K562 (cell line): ENCODE measurements around the gene MDM4. TPM values are rescaled to one million over a fixed set of nuclear protein-coding genes. Genes with fewer than 3 reads are reported as not detected.
A peak's percentile ranks its signal among the peaks of the same experiment; 100 is the strongest.

Experiments
- ATAC-seq: fragments of 200-7000 bp; cut with Tn5 transposase; 3 replicates; pipeline ENCODE4 v1.9.1; 2020; ENCODE audit warnings: moderate library complexity
- BruUV-seq: library from RNA; stranded (reverse); fragments of 400-500 nt; replicated peaks from 2 replicates; lab custom pipeline; 2021; lab: Mats Ljungman, UMichigan
- CTCF ChIA-PET: fragments of 300-600 bp; formaldehyde crosslinking; extraction: SDS; loops from one replicate; lab custom pipeline; 2021; ENCODE audit warnings: low intra/inter-chr PET ratio; lab: Yijun Ruan, JAX
- POLR2A ChIA-PET: fragments of 300-600, 350-650 bp; sonication (Branson Sonifier 250); formaldehyde crosslinking; extraction: SDS; loops from one replicate; lab custom pipeline; 2021; ENCODE audit warnings: antibody characterized with exemption, inconsistent platforms; lab: Yijun Ruan, JAX
- DNase-seq, 4 experiments: peaks; one replicate each; pipeline versions ENCODE4 v3.0.0 to v3.0.0-alpha.2; 2011 to 2018; ENCODE audit warnings: low spot score in 3 of 4, mixed read lengths in 3 of 4; ENCODE audit errors: extremely low read depth in 1 of 4
- FAIRE-seq: peaks from 2 replicates; lab custom pipeline; 2011; peaks lifted over from hg19 to GRCh38; lab: Jason Lieb, UNC
- H2AFZ ChIP-seq: 2 replicates; pipeline ENCODE4 v1.6.0; 2011; ENCODE audit warnings: low read depth, low read length, control low read depth, inconsistent platforms
- H3K27ac ChIP-seq: fragments of 200-600 bp; 3 replicates; pipeline ENCODE4 v1.8.0; 2011; ENCODE audit warnings: low read depth, mild to moderate bottlenecking, control low read depth, inconsistent platforms, low read length, moderate library complexity, mixed read lengths; ENCODE audit errors: extremely low read depth
- H3K27me3 ChIP-seq, 2 experiments: fragments of 300-600 bp in 1 of 2; 2 replicates in 1 of 2; 3 replicates in 1 of 2; pipeline versions ENCODE4 v1.6.0 to v1.8.0; 2011; ENCODE audit warnings: inconsistent platforms in 2 of 2, low read length in 2 of 2, mild to moderate bottlenecking in 1 of 2, mixed read lengths in 1 of 2, moderate library complexity in 1 of 2; ENCODE audit not compliant: control insufficient read depth in 2 of 2, insufficient read depth in 2 of 2
- H3K36me3 ChIP-seq: fragments of 300-600 bp; 3 replicates; pipeline ENCODE4 v1.8.0; 2011; ENCODE audit warnings: mild to moderate bottlenecking, low read length, inconsistent platforms; ENCODE audit not compliant: control insufficient read depth, insufficient read depth
- H3K4me1 ChIP-seq, 2 experiments: fragments of 200-600 bp in 1 of 2; replicated peaks in 1 of 2; 2 replicates in 1 of 2; 3 replicates in 1 of 2; pipeline versions ENCODE4 v1.5.1 to v1.8.0; 2011; ENCODE audit warnings: inconsistent platforms in 2 of 2, low read length in 2 of 2, mild to moderate bottlenecking in 1 of 2, mixed read lengths in 1 of 2, moderate library complexity in 1 of 2; ENCODE audit not compliant: control insufficient read depth in 2 of 2, insufficient read depth in 2 of 2
- H3K4me2 ChIP-seq: 2 replicates; pipeline ENCODE4 v1.6.1; 2011; ENCODE audit warnings: low read length, control low read depth, inconsistent platforms, mixed read lengths; ENCODE audit not compliant: insufficient read depth
- H3K4me3 ChIP-seq: fragments of 200-600 bp; sonication (generic), shearing (Covaris generic); 2 replicates; pipeline ENCODE4 v1.5.1; 2016; ENCODE audit warnings: control low read depth, inconsistent platforms
- H3K79me2 ChIP-seq: fragments of 200-600 bp; 3 replicates; pipeline ENCODE4 v1.8.0; 2011; ENCODE audit warnings: low read length, inconsistent platforms; ENCODE audit not compliant: control insufficient read depth, insufficient read depth
- H3K9ac ChIP-seq, 2 experiments: 2 replicates each; pipeline versions ENCODE4 v1.6.0 to v1.6.1; 2011; ENCODE audit warnings: low read depth in 2 of 2, low read length in 2 of 2, control low read depth in 1 of 2, inconsistent platforms in 1 of 2, mild to moderate bottlenecking in 1 of 2, mixed read lengths in 1 of 2; ENCODE audit not compliant: insufficient read depth in 1 of 2
- H3K9me1 ChIP-seq: one replicate; pipeline ENCODE4 v1.6.0; 2011; ENCODE audit warnings: inconsistent platforms, mild to moderate bottlenecking, low read length, moderate library complexity; ENCODE audit not compliant: control insufficient read depth, insufficient read depth
- H3K9me3 ChIP-seq: replicated peaks from 2 replicates; pipeline ENCODE4 v1.5.1; 2011; ENCODE audit warnings: low read depth, low read length, inconsistent platforms; ENCODE audit not compliant: control insufficient read depth, insufficient read depth
- H4K20me1 ChIP-seq: replicated peaks from 2 replicates; pipeline ENCODE4 v1.6.1; 2011; ENCODE audit warnings: low read length, inconsistent platforms, mixed read lengths; ENCODE audit not compliant: control insufficient read depth, insufficient read depth
- GABPB1 ChIP-seq: sonication (generic); formaldehyde crosslinking; IDR thresholded peaks from 2 replicates; pipeline ENCODE4 v1.8.0; 2022; ENCODE audit warnings: mild to moderate bottlenecking, missing genetic modification reagents
- GTF2F1 ChIP-seq: IDR thresholded peaks from 2 replicates; pipeline ENCODE4 v1.6.1; 2011; ENCODE audit warnings: low read depth, low read length, improper control_type of control experiment
- HMGN3 ChIP-seq: IDR thresholded peaks from 2 replicates; pipeline ENCODE4 v1.6.1; 2011; ENCODE audit warnings: borderline replicate concordance, low read depth, mild to moderate bottlenecking, mixed read lengths, low read length; ENCODE audit not compliant: insufficient read length; ENCODE audit errors: extremely low read depth
- LCOR ChIP-seq: sonication (generic); formaldehyde crosslinking; IDR thresholded peaks from 2 replicates; pipeline ENCODE4 v1.8.0; 2022; ENCODE audit warnings: mild to moderate bottlenecking, missing genetic modification reagents
- MCM7 ChIP-seq, 2 experiments: fragments of 450-650 bp; IDR thresholded peaks; 2 replicates each; pipeline ENCODE4 v1.6.1; 2016 to 2018
- MTA3 ChIP-seq: fragments of 450-650 bp; formaldehyde crosslinking; IDR thresholded peaks from 2 replicates; pipeline ENCODE4 v1.6.1; 2017; ENCODE audit warnings: mild to moderate bottlenecking, borderline replicate concordance
- MYC ChIP-seq, 2 experiments: fragments of 250-450 bp in 1 of 2; sonication (Bioruptor Pico) in 1 of 2; IDR thresholded peaks; 2 replicates each; pipeline versions ENCODE4 v1.5.1 to v1.6.1; 2012 to 2021; ENCODE audit warnings: low read depth in 2 of 2, borderline replicate concordance in 1 of 2, improper control_type of control experiment in 1 of 2, low read length in 1 of 2, mild to moderate bottlenecking in 1 of 2, moderate library complexity in 1 of 2
- RBFOX2 ChIP-seq: fragments of 200-400 bp; formaldehyde crosslinking; IDR thresholded peaks from 2 replicates; pipeline ENCODE4 v1.6.1; 2017; ENCODE audit warnings: low read depth, mild to moderate bottlenecking, low read length, moderate library complexity
- SRF ChIP-seq, 2 experiments: fragments of 250-450, 450-650 bp in 1 of 2; sonication (Bioruptor Pico) in 1 of 2; sonication (generic) in 1 of 2; formaldehyde crosslinking; IDR thresholded peaks; 2 replicates each; pipeline versions ENCODE4 v1.5.0 to v1.5.1; 2020 to 2022; ENCODE audit warnings: mild to moderate bottlenecking in 1 of 2, missing genetic modification reagents in 1 of 2
- SRSF1 ChIP-seq: fragments of 200-400 bp; formaldehyde crosslinking; IDR thresholded peaks from 2 replicates; pipeline ENCODE4 v1.6.1; 2017; ENCODE audit warnings: mild to moderate bottlenecking, low read depth, low read length, moderate library complexity
- TEAD2 ChIP-seq: fragments of 450-650 bp; IDR thresholded peaks from 2 replicates; pipeline ENCODE4 v1.6.1; 2016; ENCODE audit warnings: missing genetic modification characterization, control low read depth, missing compliant biosample characterization
- TEAD4 ChIP-seq, 2 experiments: sonication (generic) in 1 of 2; formaldehyde crosslinking in 1 of 2; IDR thresholded peaks; 2 replicates each; pipeline versions ENCODE4 v1.6.1 to v1.8.0; 2012 to 2022; ENCODE audit warnings: borderline replicate concordance in 1 of 2, inconsistent platforms in 1 of 2, low read length in 1 of 2, mild to moderate bottlenecking in 1 of 2, missing genetic modification reagents in 1 of 2
- TGIF2 ChIP-seq: sonication (generic); formaldehyde crosslinking; IDR thresholded peaks from 2 replicates; pipeline ENCODE4 v1.8.1; 2022; ENCODE audit warnings: mild to moderate bottlenecking, missing genetic modification reagents, moderate library complexity
- ZBTB12 ChIP-seq: fragments of 250-450 bp; sonication (Bioruptor Pico); IDR thresholded peaks from 2 replicates; pipeline ENCODE4 v1.4.0; 2020
- ZNF121 ChIP-seq: sonication (generic); formaldehyde crosslinking; conservative IDR thresholded peaks from 2 replicates; pipeline ENCODE4 v1.8.0; 2022; ENCODE audit warnings: missing genetic modification reagents
- ZNF431 ChIP-seq: sonication (generic); formaldehyde crosslinking; IDR thresholded peaks from 2 replicates; pipeline ENCODE4 v1.8.0; 2022; ENCODE audit warnings: mild to moderate bottlenecking, missing genetic modification reagents
- WGBS: fragments of 100-300 bp; shearing (Covaris generic); methylation state at CpG from one replicate; pipeline ENCODE4 v1.1.6; 2016; ENCODE audit warnings: low coverage, mixed read lengths; ENCODE audit not compliant: insufficient coverage; ENCODE audit errors: missing lambda C conversion rate; 5-methylcytosine and 5-hydroxymethylcytosine counted together
- in situ Hi-C: fragments of 300-500 bp; cut with MboI; formaldehyde crosslinking; loops from 4 replicates; pipeline ENCODE4 v1.15.0; 2018; ENCODE audit warnings: inconsistent platforms, mixed read lengths
- intact Hi-C: fragments of 100-400 bp; cut with micrococcal nuclease; formaldehyde crosslinking; loops from 2 replicates; pipeline ENCODE4 v1.14.2; 2022
- polyA plus RNA-seq, 8 experiments: library from polyadenylated mRNA; depleted of rRNA in 4 of 8; stranded (reverse) in 5 of 8; unstranded in 3 of 8; fragments of >200 nt; fragmentation: Nextera tagmentation in 2 of 8; fragmentation: Illumina TruSeq in 1 of 8; extraction: Ambion mirVana in 2 of 8; extraction: Trizol in 1 of 8; gene quantifications; 2 replicates each; pipeline versions ENCODE4 v1.2.1 to v1.2.3, GENCODE V29; 2011 to 2014; ENCODE audit warnings: inconsistent platforms in 1 of 8, missing spikeins in 1 of 8
- total RNA-seq, 7 experiments: library from RNA; depleted of rRNA in 6 of 7; stranded (reverse); fragments of >200 nt in 6 of 7; fragmentation: Illumina TruSeq in 2 of 7; extraction: Trizol in 2 of 7; gene quantifications; 2 replicates each; pipeline versions ENCODE4 v1.2.1 to v1.2.3, GENCODE V29; 2011 to 2021; ENCODE audit warnings: low replicate concordance in 1 of 7
- TF ChIP-seq, protein P1 (sequence below): sonication (generic); formaldehyde crosslinking; IDR thresholded peaks from 2 replicates; pipeline ENCODE4 v1.9.0; 2022; ENCODE audit warnings: mild to moderate bottlenecking, missing genetic modification reagents

The MDM4 gene
- total and polyA plus RNA-seq, 9 of the 15 experiments (the other 6 are each of a cell fraction or from before 2014, with no cell fraction given), result 3.3 to 61.7 (median 21.2) TPM

GRCh38 chr1:204494281-204495077 is 21.7 kb upstream of the MDM4 start, which contains the start of gene PIK3C2B:
TSS of gene PIK3C2B (minus strand) at chr1:204494805. CDS start at chr1:204469802, 25,003 bp downstream.
- H3K9me1 ChIP-seq, result no peaks in the 10 kb centered on the region
- peaks cover 14 to 15% of the 10 kb centered on the region in 2 experiments; a peak in 4 of 5 replicates for H3K4me1 ChIP-seq
- H3K79me2 ChIP-seq, result no peaks in the 10 kb centered on the region
- H3K9me3 ChIP-seq, result no peaks in the 10 kb centered on the region
- DNase-seq (peak; percentile 88 to 92 (median 91)), FAIRE-seq (peak; percentile 42), ATAC-seq (peak; percentile 99)
- under 1% methylated on average over 58 of the region's 69 CpGs for WGBS
- H3K36me3 ChIP-seq, result no peaks in the 10 kb centered on the region
- peak within 1 kb of the TSS; percentile 37 to 91 for H3K9ac ChIP-seq
- H3K27ac ChIP-seq, result no peak within 1 kb of the TSS
- peaks cover 29 to 39% of the 10 kb centered on the region in 2 experiments for H3K27me3 ChIP-seq
- peak within 1 kb of the TSS; percentile 49 for H3K4me3 ChIP-seq
- ChIA-PET CTCF (interaction anchor here (0.6 to 2.1 kb wide), 5 partner anchors 38 to 176 kb away, joined by 3 to 13 read pairs (median 4); no protein-coding TSS in a partner anchor), POLR2A (interaction anchor here (0.5 to 2.5 kb wide), 15 partner anchors 9 to 1094 kb away, joined by 3 to 10 read pairs (median 4); no protein-coding TSS in a partner anchor)
- no TSS peak for BruUV-seq
- in situ Hi-C loops (no loop called here), intact Hi-C loops (loop anchor here (2.0 to 5.0 kb wide), 2 partner anchors 48 to 287 kb away; no protein-coding TSS in a partner anchor)
- H3K4me2 ChIP-seq, result peak within 1 kb of the TSS; percentile 85
- H2AFZ ChIP-seq, result peak within 1 kb of the TSS; percentile 90
- H4K20me1 ChIP-seq, result 0 out of 2 replicates have a peak, but pooled peaks cover 3% of the 10 kb centered on the region
- no peak for TF ChIP-seq TEAD2 (tag)
- TF ChIP-seq, protein P1, sequence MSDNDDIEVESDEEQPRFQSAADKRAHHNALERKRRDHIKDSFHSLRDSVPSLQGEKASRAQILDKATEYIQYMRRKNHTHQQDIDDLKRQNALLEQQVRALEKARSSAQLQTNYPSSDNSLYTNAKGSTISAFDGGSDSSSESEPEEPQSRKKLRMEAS, result peak; percentile 88
- no peak; a peak in 1 of 4 replicates for TF ChIP-seq SRF (CRISPR knock-in tag; IDR thresholded peaks at IDR 0.05)
- TF ChIP-seq HMGN3, result peak; percentile 70
- TF ChIP-seq MCM7 (IDR thresholded peaks at IDR 0.05), result no peak
- peak; percentile 63; the same call in 1 of the 2 replicates for TF ChIP-seq LCOR (CRISPR knock-in tag)
- peak; percentile 33; the same call in 1 of the 2 replicates for TF ChIP-seq MYC (IDR thresholded peaks at IDR 0.05; ENCODE audit: low read depth, low read length)
- peak; percentile 66; the same call in 1 of the 2 replicates for TF ChIP-seq MYC (CRISPR knock-in tag; IDR thresholded peaks at IDR 0.05; ENCODE audit: borderline replicate concordance, low read depth)
- no peak for TF ChIP-seq TEAD4 (IDR thresholded peaks at IDR 0.05; ENCODE audit: low read length)
- TF ChIP-seq TEAD4 (CRISPR knock-in tag; IDR thresholded peaks at IDR 0.05; ENCODE audit: borderline replicate concordance), result peak; percentile 83; the same call in 1 of the 2 replicates
- TF ChIP-seq MTA3, result peak; percentile 86; the same call in 1 of the 2 replicates
- peak; percentile 76; the same call in 1 of the 2 replicates for TF ChIP-seq GABPB1 (CRISPR knock-in tag)
- TF ChIP-seq GTF2F1, result no peak
- TF ChIP-seq TGIF2, result no peak
- TF ChIP-seq ZBTB12 (CRISPR knock-in tag), result no peak; the same call in 1 of the 2 replicates
- peak; percentile 41; the same call in 1 of the 2 replicates for TF ChIP-seq ZNF431 (CRISPR knock-in tag)
- peak; percentile 72 for TF ChIP-seq RBFOX2
- no peak for TF ChIP-seq SRSF1
- no peak for TF ChIP-seq ZNF121 (CRISPR knock-in tag)
